Colonic mucosa (tissue), 4 donors: ENCODE data around the gene DCAF17. TPM values are rescaled to one million over a fixed set of nuclear protein-coding genes. Genes with fewer than 3 reads are reported as not detected.
"Not testable (repeated sequence)": the region's sequence is repeated elsewhere in the genome, so short reads cannot be mapped to it uniquely, and the experiment has no call there.

ENCODE experiments used
- DNase-seq: peaks from one replicate; pipeline ENCODE4 v3.0.0-alpha.2; 2020
- H3K27ac ChIP-seq: fragments of 200-600 bp; one replicate; pipeline ENCODE4 v1.8.0; 2021
- H3K27me3 ChIP-seq: fragments of 200-600 bp; one replicate; pipeline ENCODE4 v1.8.0; 2021
- H3K36me3 ChIP-seq: fragments of 200-600 bp; one replicate; pipeline ENCODE4 v1.8.0; 2021
- H3K4me1 ChIP-seq: fragments of 200-600 bp; one replicate; pipeline ENCODE4 v1.8.0; 2021; ENCODE audit warnings: mild to moderate bottlenecking
- H3K4me3 ChIP-seq: fragments of 200-600 bp; one replicate; pipeline ENCODE4 v1.8.0; 2021
- H3K9ac ChIP-seq, 2 donors: one replicate each; pipeline ENCODE4 v1.7.0; 2013; ENCODE audit warnings: control low read depth in 2 of 2, low read depth in 2 of 2, low read length in 2 of 2
- H3K9me3 ChIP-seq: fragments of 200-600 bp; one replicate; pipeline ENCODE4 v1.8.0; 2021
- CTCF ChIP-seq: fragments of 200-600 bp; IDR thresholded peaks from one replicate; pipeline ENCODE4 v1.8.0; 2022; ENCODE audit warnings: antibody characterized with exemption, mild to moderate bottlenecking
- intact Hi-C: fragments of 100-400 bp; cut with DNase I; formaldehyde crosslinking; loops from one replicate; pipeline ENCODE4 v1.14.1; 2022
- total RNA-seq, 2 donors: library from RNA; stranded (reverse); fragmentation: NEBNext Ultra II Directional in 1 of 2; extraction: Animal tissue kit (Norgen Biotek cat#: 25700) in 1 of 2; gene quantifications; one replicate each; pipeline ENCODE4 v1.2.1, GENCODE V29; 2021
- donor health status: healthy.
- donor health status: DM: no; HTN: no; CAD: no.
- donor health status: DM: no; HTN: no; CAD: no.

DCAF17 gene
- total RNA-seq, 2 donors from 2014 or later = 9.7 to 10.2 TPM

- no peaks in the 10 kb centered on the region for H3K36me3 ChIP-seq
- H3K9me3 ChIP-seq = no peaks in the 10 kb centered on the region
- intact Hi-C loops = loop anchor here (2.0 to 5.0 kb wide), 2 partner anchors 254 to 443 kb away; partner anchors contain the start of gene TLK1
- no peak overlapping the region for H3K27ac ChIP-seq
- no peaks in the 10 kb centered on the region for H3K27me3 ChIP-seq
- TF ChIP-seq CTCF = peak; percentile 77
- H3K4me3 ChIP-seq = no peak overlapping the region
- peak; percentile 92 for DNase-seq
- no peak overlapping the region for H3K9ac ChIP-seq
- H3K4me1 ChIP-seq = no peaks in the 10 kb centered on the region
These were observed 17.8 kb upstream of the DCAF17 start for GRCh38 chr2:171416009-171416926.

- intact Hi-C loops = loop anchor here (5.0 kb wide), 1 partner anchor 257 kb away; the partner anchor contains the start of gene TLK1
- H3K4me1 ChIP-seq = no peaks in the 10 kb centered on the region
- H3K4me3 ChIP-seq = no peak overlapping the region
- no peak overlapping the region for H3K9ac ChIP-seq
- H3K27me3 ChIP-seq = no peaks in the 10 kb centered on the region
- TF ChIP-seq CTCF = no peak
- peaks cover 6% of the 10 kb centered on the region for H3K9me3 ChIP-seq
- H3K36me3 ChIP-seq = no peaks in the 10 kb centered on the region
- DNase-seq = no peak
- H3K27ac ChIP-seq = no peak overlapping the region
These were observed 14.7 kb upstream of the DCAF17 start for GRCh38 chr2:171419333-171419732.

GRCh38 chr2:171420728-171421563, 13.1 kb upstream of the DCAF17 start:
- TF ChIP-seq CTCF = no peak
- intact Hi-C loops = no loop called here

GRCh38 chr2:171422710-171423495, 11.1 kb upstream of the DCAF17 start:
- H3K4me1 ChIP-seq, H3K36me3 ChIP-seq, DNase-seq, intact Hi-C loops, H3K9ac ChIP-seq, H3K4me3 ChIP-seq, H3K27ac ChIP-seq, H3K9me3 ChIP-seq, H3K27me3 ChIP-seq: not testable (repeated sequence)

More at GRCh38 chr2:171420728-171421563, 13.1 kb upstream of the DCAF17 start:
- H3K4me1 ChIP-seq = no peaks in the 10 kb centered on the region
- H3K9ac ChIP-seq = no peak overlapping the region
- H3K27me3 ChIP-seq = no peaks in the 10 kb centered on the region
- H3K27ac ChIP-seq = no peak overlapping the region
- peaks cover 6% of the 10 kb centered on the region for H3K9me3 ChIP-seq
- no peaks in the 10 kb centered on the region for H3K36me3 ChIP-seq
- no peak overlapping the region for H3K4me3 ChIP-seq
- no peak for DNase-seq

- TF ChIP-seq CTCF = no peak
These were observed 3.3 kb upstream of the DCAF17 start for GRCh38 chr2:171430516-171431410.

More at GRCh38 chr2:171430516-171431410, 3.3 kb upstream of the DCAF17 start:
- Histone ChIP-seq H3K4me3 (no peak overlapping the region), H3K27ac (no peak overlapping the region), H3K27me3 (no peaks in the 10 kb centered on the region), H3K36me3 (no peaks in the 10 kb centered on the region), H3K4me1 (peaks cover 5% of the 10 kb centered on the region), H3K9me3 (no peaks in the 10 kb centered on the region), H3K9ac (no peak overlapping the region)
- DNase-seq = no peak
- intact Hi-C loops = no loop called here
